ENCODE measurements around the gene CDC14B.

CDC14B gene

DNA sequence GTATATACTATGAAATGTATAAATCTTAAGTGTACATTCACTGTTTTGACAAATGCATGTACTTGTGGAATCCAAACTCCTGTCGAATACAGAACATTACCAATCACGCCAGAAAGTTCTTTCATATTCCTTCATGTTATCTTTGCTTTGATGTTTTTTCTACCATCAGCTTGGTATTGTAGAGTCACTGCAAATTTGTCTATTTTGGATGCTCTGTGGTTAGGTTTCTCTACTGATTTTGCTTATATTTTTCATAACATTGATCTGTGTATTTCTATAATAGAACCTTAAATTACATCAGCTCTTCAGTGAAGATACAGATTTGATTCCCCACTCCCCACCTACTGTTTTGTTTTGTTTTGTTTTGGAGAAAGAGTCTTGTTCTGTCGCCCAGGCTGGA, 138.9 kb downstream of the CDC14B start:
- no peak for DNase-seq

- no peak for DNase-seq
Measured at GRCh38 chr9:96478829-96479371, 140.7 kb downstream of the CDC14B start.

- no peak for DNase-seq
Measured at GRCh38 chr9:96476591-96476990, 143.1 kb downstream of the CDC14B start.

GRCh38 chr9:96476013-96476412, 143.6 kb downstream of the CDC14B start:
- no peak for DNase-seq

- no peak for DNase-seq
Measured at GRCh38 chr9:96467784-96468183, 151.9 kb downstream of the CDC14B start.

DNA sequence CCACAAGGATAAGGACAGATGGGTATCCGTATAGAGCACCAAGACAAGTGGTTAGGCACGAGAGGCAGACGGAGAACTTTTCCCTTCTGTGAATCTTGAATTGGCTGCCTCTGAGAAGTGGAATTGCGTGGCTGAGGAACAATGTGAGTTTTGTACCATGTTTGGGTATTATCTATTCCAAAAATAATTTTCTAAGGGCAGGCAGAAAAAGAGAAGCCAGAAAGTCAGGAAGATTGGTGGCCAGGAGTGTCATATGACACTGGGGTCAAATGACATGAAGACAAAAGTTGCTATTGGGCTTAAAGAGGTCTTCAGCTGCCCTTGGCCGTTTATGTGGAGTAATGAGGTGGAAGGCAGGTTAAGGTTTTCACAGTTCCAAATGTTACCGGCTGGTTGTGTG, 155.2 kb downstream of the CDC14B start:
- no peak for DNase-seq

DNA sequence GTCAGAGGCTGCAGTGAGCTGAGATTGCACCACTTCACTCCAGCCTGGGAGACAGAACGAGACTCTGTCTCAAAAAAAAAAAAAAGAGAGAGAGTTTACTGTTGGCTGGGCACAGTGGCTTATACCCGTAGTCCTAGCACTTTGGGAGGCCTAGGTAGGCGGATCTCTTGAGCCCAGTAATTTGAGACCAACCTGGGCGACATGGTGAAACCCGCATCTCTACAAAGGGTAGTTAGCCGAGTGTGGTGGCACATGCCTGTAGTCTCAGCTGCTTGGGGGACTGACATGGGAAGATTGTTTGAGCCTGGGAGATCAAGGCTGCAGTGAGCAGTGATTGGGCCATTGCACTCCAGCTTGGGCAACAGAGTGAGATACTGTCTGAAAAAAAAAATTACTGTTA, 157.1 kb downstream of the CDC14B start:
- no peak for DNase-seq

- DNase-seq, result no peak
Measured at GRCh38 chr9:96461336-96461735, 158.3 kb downstream of the CDC14B start.

GRCh38 chr9:96460882-96461281, 158.8 kb downstream of the CDC14B start:
- no peak for DNase-seq

DNA sequence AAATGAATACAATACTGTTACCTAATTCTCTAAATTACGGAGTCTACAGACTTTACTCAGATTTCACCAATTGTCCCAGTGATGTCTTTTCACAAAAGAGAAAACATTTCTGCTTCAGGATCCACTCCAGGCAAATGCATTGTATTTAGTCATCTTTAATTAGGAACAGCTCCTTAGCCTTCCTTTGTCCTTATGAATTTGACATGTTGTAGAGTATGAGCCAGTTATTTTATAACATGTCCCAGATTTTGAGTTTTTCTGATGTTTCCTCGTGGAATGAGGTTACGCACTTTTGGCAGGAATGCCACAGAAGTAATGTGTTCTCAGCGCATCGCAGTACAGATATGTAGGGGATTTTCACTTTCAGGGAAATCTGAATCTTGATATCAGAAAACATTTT, 159.2 kb downstream of the CDC14B start:
- no peak for DNase-seq

DNA sequence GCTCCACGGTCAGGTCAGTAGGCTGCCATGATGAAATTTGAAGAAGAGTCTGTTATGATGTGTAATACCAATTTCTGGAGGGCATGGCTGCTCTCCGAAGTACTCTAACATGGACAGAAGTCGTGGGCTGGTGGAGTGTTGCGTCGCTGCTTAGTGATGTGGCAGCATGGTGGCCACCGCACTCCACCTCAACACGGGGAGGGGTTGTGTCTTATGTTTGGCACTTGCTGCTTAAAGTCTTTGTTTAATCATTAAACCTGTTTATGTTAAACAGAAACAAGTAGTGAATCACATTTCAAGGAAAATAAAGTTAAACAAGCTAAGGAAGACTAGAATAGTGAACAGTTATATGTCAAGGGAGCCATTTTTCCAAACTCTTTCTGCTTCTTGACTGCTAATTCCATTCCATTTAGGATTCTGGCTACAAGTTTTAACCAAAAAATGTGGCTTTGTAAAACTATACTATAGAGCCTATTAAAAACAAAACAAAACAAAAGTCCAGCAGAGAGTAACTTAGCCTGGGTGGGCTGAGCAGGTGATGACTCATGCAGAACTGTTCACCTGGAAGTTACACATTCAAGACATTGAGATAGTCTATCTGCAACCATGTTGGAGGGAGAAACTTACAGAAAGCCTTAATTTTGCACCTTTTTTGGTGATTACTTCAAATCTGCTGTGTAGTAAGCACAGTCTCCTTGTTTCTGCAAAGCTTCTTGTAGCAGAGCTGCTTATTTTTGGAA, 160.2 kb downstream of the CDC14B start:
- DNase-seq, result no peak

DNA sequence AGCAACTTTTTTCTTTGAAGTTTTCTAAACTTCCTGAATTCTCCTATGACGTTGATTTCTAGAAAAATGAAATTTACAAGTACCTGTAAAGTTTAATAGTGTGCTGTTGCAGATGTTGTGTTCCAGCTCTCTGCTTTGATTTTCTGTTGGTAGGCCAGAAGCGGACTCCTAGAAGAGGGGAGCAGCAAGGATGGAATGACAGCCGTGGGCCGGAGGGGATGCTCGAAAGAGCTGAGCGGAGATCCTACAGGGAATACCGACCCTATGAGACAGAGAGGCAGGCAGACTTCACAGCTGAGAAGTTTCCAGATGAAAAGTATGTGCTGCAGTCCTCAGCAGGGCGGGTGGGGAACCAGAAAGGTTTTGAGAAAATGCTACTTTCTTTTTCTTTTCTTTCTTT, 161.4 kb downstream of the CDC14B start:
- no peak for DNase-seq

DNA sequence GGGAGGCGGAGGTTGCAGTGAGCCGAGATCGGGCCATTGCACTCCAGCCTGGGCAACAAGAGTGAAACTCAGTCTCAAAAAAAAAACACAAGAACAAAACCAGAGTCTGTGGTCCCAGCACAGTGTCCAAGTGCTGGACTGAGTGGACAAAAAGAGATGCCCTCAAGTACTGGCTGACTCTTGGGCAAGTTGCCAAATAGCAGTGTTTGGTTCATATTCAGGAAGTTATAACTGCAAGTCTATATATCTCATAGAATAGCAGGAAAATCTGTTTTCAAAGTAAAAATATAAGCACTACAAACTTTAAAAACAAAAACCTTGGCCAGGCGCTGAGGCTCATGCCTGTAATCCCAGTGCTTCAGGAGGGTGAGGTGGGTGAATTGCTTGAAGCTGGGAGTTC, 162.4 kb downstream of the CDC14B start:
- DNase-seq, result no peak

- DNase-seq, result peak; percentile 12
Measured at GRCh38 chr9:96453625-96454024, 166.0 kb downstream of the CDC14B start.

DNA sequence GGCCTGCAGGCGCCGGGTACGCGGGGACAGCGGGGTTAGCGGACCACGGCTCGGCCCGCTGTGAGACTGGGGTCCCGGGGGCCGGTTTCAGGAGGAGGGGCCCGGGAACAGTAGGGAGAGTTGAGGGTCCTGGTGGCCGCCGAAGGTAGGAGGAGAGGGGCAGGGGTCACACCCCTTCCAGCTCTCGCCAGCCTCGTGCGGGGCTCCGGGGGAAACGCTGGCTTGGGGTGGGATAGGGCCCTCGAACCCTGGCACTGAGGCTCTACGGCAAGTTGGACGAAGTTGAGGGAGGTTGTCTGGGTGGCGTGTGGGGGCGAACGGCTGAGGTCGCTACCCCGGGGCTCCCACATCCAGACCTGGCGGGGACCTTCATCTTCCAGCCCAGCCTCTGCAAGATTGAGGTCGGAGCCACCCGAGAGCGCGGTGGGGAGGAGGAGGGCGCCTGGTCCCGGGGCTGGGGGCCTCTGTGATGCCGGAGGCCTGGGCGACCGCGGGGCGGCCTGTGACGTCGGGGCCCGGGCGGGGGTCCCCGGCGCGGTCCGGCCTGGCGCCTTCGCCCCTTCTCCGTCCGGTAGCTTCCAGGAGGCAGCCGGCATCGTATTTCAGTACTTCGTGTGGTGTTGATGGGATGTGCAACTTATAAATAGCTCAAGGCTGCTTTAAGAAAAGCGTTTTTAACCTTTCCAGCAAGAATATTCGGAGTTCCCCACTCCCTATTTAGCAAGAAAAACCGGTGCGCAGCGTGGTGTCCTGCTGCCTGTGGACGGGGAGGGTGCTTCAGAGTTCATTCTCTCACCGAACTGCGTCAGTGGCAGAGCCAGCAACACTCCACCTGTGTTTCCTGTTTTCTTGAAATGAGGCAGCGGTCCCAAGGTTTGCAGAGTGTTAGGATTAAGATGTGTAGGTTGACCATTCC, 168.8 kb downstream of the CDC14B start:
- DNase-seq, result peak; percentile 61
